Measurements from ENCODE around the gene FZD1.

FZD1 gene

GRCh38 chr7:91230100-91230499, 34.1 kb upstream of the FZD1 start:
- Histone ChIP-seq H3K4me2 (ENCODE audit: low read length) (no peak overlapping the region), H3K23ac (ENCODE audit: low read length) (no peak overlapping the region), H3K14ac (ENCODE audit: low read length) (no peak overlapping the region), H2AFZ (ENCODE audit: insufficient read depth, low read length, poor library complexity) (no peak overlapping the region), H2AK5ac (ENCODE audit: low read length) (no peak overlapping the region), H4K8ac (ENCODE audit: low read depth, low read length) (no peak overlapping the region), H2BK120ac (ENCODE audit: insufficient read depth, low read length, poor library complexity) (no peak overlapping the region), H3K9me3 (ENCODE audit: insufficient read depth, low read depth, low read length) (no peaks in the 10 kb centered on the region), H3K27me3 (ENCODE audit: insufficient read depth, low read length) (no peaks in the 10 kb centered on the region), H3K18ac (ENCODE audit: low read length) (no peak overlapping the region), H3K79me2 (ENCODE audit: control insufficient read depth, insufficient read depth, low read length, poor library complexity) (no peaks in the 10 kb centered on the region), H4K91ac (ENCODE audit: low read depth, low read length) (no peak overlapping the region), H2BK5ac (ENCODE audit: low read depth, low read length, poor library complexity) (no peak overlapping the region), H3K4me3 (ENCODE audit: low read depth, low read length) (no peak overlapping the region), H3K4ac (ENCODE audit: low read depth, low read length) (no peak overlapping the region), H3K4me1 (ENCODE audit: control insufficient read depth in 1 of 2, insufficient read depth in 2 of 2, low read length in 2 of 2) (no peaks in the 10 kb centered on the region), H3K36me3 (ENCODE audit: control insufficient read depth in 1 of 2, insufficient read depth in 2 of 2, low read length in 2 of 2) (no peaks in the 10 kb centered on the region), H3K9ac (ENCODE audit: low read length) (no peak overlapping the region), H4K12ac (ENCODE audit: low read depth, low read length) (no peak overlapping the region), H3K27ac (ENCODE audit: low read depth, low read length) (no peak overlapping the region), H3K79me1 (ENCODE audit: low read length) (no peaks in the 10 kb centered on the region), H2BK12ac (ENCODE audit: low read length) (no peak overlapping the region)
- no peak for DNase-seq
- no CpG with 5 or more reads among the region's 2 CpGs for WGBS (ENCODE audit: extremely low coverage, insufficient coverage, insufficient read length)

GRCh38 chr7:91230503-91230902, 33.7 kb upstream of the FZD1 start:
- H3K14ac ChIP-seq (ENCODE audit: low read length): no peak overlapping the region

GRCh38 chr7:91233212-91233611, 31.0 kb upstream of the FZD1 start:
- no peak overlapping the region for H3K23ac ChIP-seq (ENCODE audit: low read length)
- no peaks in the 10 kb centered on the region for H3K79me1 ChIP-seq (ENCODE audit: low read length)
- no peak overlapping the region for H2BK12ac ChIP-seq (ENCODE audit: low read length)
- no peak overlapping the region for H3K4me2 ChIP-seq (ENCODE audit: low read length)
- H3K9me3 ChIP-seq (ENCODE audit: insufficient read depth, low read depth, low read length): no peaks in the 10 kb centered on the region
- no peak overlapping the region for H3K14ac ChIP-seq (ENCODE audit: low read length)
- H3K79me2 ChIP-seq (ENCODE audit: control insufficient read depth, insufficient read depth, low read length, poor library complexity): no peaks in the 10 kb centered on the region
- H3K18ac ChIP-seq (ENCODE audit: low read length): no peak overlapping the region
- no peak overlapping the region for H3K27ac ChIP-seq (ENCODE audit: low read depth, low read length)
- no peak overlapping the region for H4K12ac ChIP-seq (ENCODE audit: low read depth, low read length)
- no peak overlapping the region for H3K4me3 ChIP-seq (ENCODE audit: low read depth, low read length)
- no peak for DNase-seq
- H4K8ac ChIP-seq (ENCODE audit: low read depth, low read length): no peak overlapping the region
- no peaks in the 10 kb centered on the region for H3K27me3 ChIP-seq (ENCODE audit: insufficient read depth, low read length)
- no peak overlapping the region for H2AK5ac ChIP-seq (ENCODE audit: low read length)
- H2BK120ac ChIP-seq (ENCODE audit: insufficient read depth, low read length, poor library complexity): no peak overlapping the region
- no peak overlapping the region for H2AFZ ChIP-seq (ENCODE audit: insufficient read depth, low read length, poor library complexity)
- no peak overlapping the region for H3K9ac ChIP-seq (ENCODE audit: low read length)
- no CpG with 5 or more reads among the region's 8 CpGs for WGBS (ENCODE audit: extremely low coverage, insufficient coverage, insufficient read length)
- H3K4me1 ChIP-seq (ENCODE audit: control insufficient read depth in 1 of 2, insufficient read depth in 2 of 2, low read length in 2 of 2): no peaks in the 10 kb centered on the region
- H2BK5ac ChIP-seq (ENCODE audit: low read depth, low read length, poor library complexity): no peak overlapping the region
- H3K4ac ChIP-seq (ENCODE audit: low read depth, low read length): no peak overlapping the region
- H3K36me3 ChIP-seq (ENCODE audit: control insufficient read depth in 1 of 2, insufficient read depth in 2 of 2, low read length in 2 of 2): no peaks in the 10 kb centered on the region
- H4K91ac ChIP-seq (ENCODE audit: low read depth, low read length): no peak overlapping the region

More at GRCh38 chr7:91230503-91230902, 33.7 kb upstream of the FZD1 start:
- Histone ChIP-seq H2AFZ (ENCODE audit: insufficient read depth, low read length, poor library complexity) (no peak overlapping the region), H3K79me2 (ENCODE audit: control insufficient read depth, insufficient read depth, low read length, poor library complexity) (no peaks in the 10 kb centered on the region), H2BK12ac (ENCODE audit: low read length) (no peak overlapping the region), H2BK120ac (ENCODE audit: insufficient read depth, low read length, poor library complexity) (no peak overlapping the region), H3K4me1 (ENCODE audit: control insufficient read depth in 1 of 2, insufficient read depth in 2 of 2, low read length in 2 of 2) (no peaks in the 10 kb centered on the region), H4K91ac (ENCODE audit: low read depth, low read length) (no peak overlapping the region), H4K12ac (ENCODE audit: low read depth, low read length) (no peak overlapping the region), H3K4ac (ENCODE audit: low read depth, low read length) (no peak overlapping the region), H3K27me3 (ENCODE audit: insufficient read depth, low read length) (no peaks in the 10 kb centered on the region), H4K8ac (ENCODE audit: low read depth, low read length) (no peak overlapping the region), H3K9me3 (ENCODE audit: insufficient read depth, low read depth, low read length) (no peaks in the 10 kb centered on the region), H3K36me3 (ENCODE audit: control insufficient read depth in 1 of 2, insufficient read depth in 2 of 2, low read length in 2 of 2) (no peaks in the 10 kb centered on the region), H2BK5ac (ENCODE audit: low read depth, low read length, poor library complexity) (no peak overlapping the region), H3K23ac (ENCODE audit: low read length) (peak overlapping the region; percentile 64), H2AK5ac (ENCODE audit: low read length) (no peak overlapping the region), H3K27ac (ENCODE audit: low read depth, low read length) (no peak overlapping the region), H3K9ac (ENCODE audit: low read length) (no peak overlapping the region), H3K79me1 (ENCODE audit: low read length) (no peaks in the 10 kb centered on the region), H3K4me3 (ENCODE audit: low read depth, low read length) (no peak overlapping the region), H3K4me2 (ENCODE audit: low read length) (no peak overlapping the region), H3K18ac (ENCODE audit: low read length) (no peak overlapping the region)
- WGBS (ENCODE audit: extremely low coverage, insufficient coverage, insufficient read length): no CpG with 5 or more reads among the region's 3 CpGs
- no peak for DNase-seq

- no peaks in the 10 kb centered on the region for H3K36me3 ChIP-seq (ENCODE audit: control insufficient read depth in 1 of 2, insufficient read depth in 2 of 2, low read length in 2 of 2)
- H3K27ac ChIP-seq (ENCODE audit: low read depth, low read length): no peak overlapping the region
- no peak overlapping the region for H3K4me2 ChIP-seq (ENCODE audit: low read length)
- no peak overlapping the region for H4K8ac ChIP-seq (ENCODE audit: low read depth, low read length)
- no peak overlapping the region for H3K18ac ChIP-seq (ENCODE audit: low read length)
- H2BK12ac ChIP-seq (ENCODE audit: low read length): no peak overlapping the region
- H3K14ac ChIP-seq (ENCODE audit: low read length): no peak overlapping the region
- peaks cover 0 to 4% of the 10 kb centered on the region in 2 experiments for H3K4me1 ChIP-seq (ENCODE audit: control insufficient read depth in 1 of 2, insufficient read depth in 2 of 2, low read length in 2 of 2)
- no peak overlapping the region for H3K9ac ChIP-seq (ENCODE audit: low read length)
- no CpG with 5 or more reads among the region's 6 CpGs for WGBS (ENCODE audit: extremely low coverage, insufficient coverage, insufficient read length)
- DNase-seq: no peak
- H2BK120ac ChIP-seq (ENCODE audit: insufficient read depth, low read length, poor library complexity): no peak overlapping the region
- H3K23ac ChIP-seq (ENCODE audit: low read length): no peak overlapping the region
- no peaks in the 10 kb centered on the region for H3K79me1 ChIP-seq (ENCODE audit: low read length)
- H3K4ac ChIP-seq (ENCODE audit: low read depth, low read length): no peak overlapping the region
- H3K27me3 ChIP-seq (ENCODE audit: insufficient read depth, low read length): no peaks in the 10 kb centered on the region
- no peak overlapping the region for H3K4me3 ChIP-seq (ENCODE audit: low read depth, low read length)
- no peak overlapping the region for H2AFZ ChIP-seq (ENCODE audit: insufficient read depth, low read length, poor library complexity)
- H4K91ac ChIP-seq (ENCODE audit: low read depth, low read length): no peak overlapping the region
- no peaks in the 10 kb centered on the region for H3K9me3 ChIP-seq (ENCODE audit: insufficient read depth, low read depth, low read length)
- H2AK5ac ChIP-seq (ENCODE audit: low read length): no peak overlapping the region
- H2BK5ac ChIP-seq (ENCODE audit: low read depth, low read length, poor library complexity): no peak overlapping the region
- H4K12ac ChIP-seq (ENCODE audit: low read depth, low read length): no peak overlapping the region
- no peaks in the 10 kb centered on the region for H3K79me2 ChIP-seq (ENCODE audit: control insufficient read depth, insufficient read depth, low read length, poor library complexity)
These were observed 28.9 kb upstream of the FZD1 start for GRCh38 chr7:91235211-91235832.
